C4-2B (cell line): Measurements from ENCODE around the gene CNN1.

Experiments
- CTCF ChIP-seq: fragments of 450-650 bp; conservative IDR thresholded peaks from 2 replicates; pipeline ENCODE4 v1.5.1; 2017; ENCODE audit warnings: mild to moderate bottlenecking
- ZFX ChIP-seq: fragments of 450-650 bp; IDR thresholded peaks from 2 replicates; pipeline ENCODE4 v1.6.1; 2017

GRCh38 chr19:11528551-11529341 lies 9.9 kb upstream of the CNN1 start, which contains the start of gene ECSIT:
- TF ChIP-seq CTCF (no peak), ZFX (peak; percentile 68; the same call in 1 of the 2 replicates)
